ENCODE measurements around the gene POLE. TPM values are rescaled to one million over a fixed set of nuclear protein-coding genes. Genes with fewer than 3 reads are reported as not detected.
A peak's percentile ranks its signal among the peaks of the same experiment; 100 is the strongest.

Gene POLE
- total and polyA plus RNA-seq, 10 of the 15 experiments (the other 5 are each of a cell fraction or from before 2014, with no cell fraction given), result 2.3 to 103 (median 37.1) TPM

GRCh38 chr12:132620899-132621656 lies 66.1 kb downstream of the POLE start:
- no peak for DNase-seq (ENCODE audit: low read depth, low spot score)
- SMC1A ChIA-PET (ENCODE audit: uncharacterized antibody, unreplicated experiment), result no interaction called here
- in situ Hi-C loops (cut with MboI) (no loop called here), intact Hi-C loops (cut with micrococcal nuclease; ENCODE audit: unreplicated experiment) (no loop called here)
- POLR2A ChIA-PET, result no interaction called here
- no TSS peak for BruUV-seq (replicated peaks)
- peaks cover 5% of the 10 kb centered on the region for H3K9me3 ChIP-seq (replicated peaks; ENCODE audit: control insufficient read depth, insufficient read depth, low read length)
- no peak overlapping the region for H3K4me3 ChIP-seq
- WGBS (ENCODE audit: insufficient coverage, insufficient replicate concordance, low lambda C conversion rate, missing lambda C conversion rate), result 76% methylated on average over 28 of the region's 28 CpGs
- H3K27me3 ChIP-seq (replicated peaks in 1 of 2; ENCODE audit: control insufficient read depth in 2 of 2, insufficient read depth in 2 of 2, low read length in 1 of 2), result no peaks in the 10 kb centered on the region
- TF ChIP-seq CREB1 (IDR thresholded peaks at IDR 0.05; ENCODE audit: low read depth) (0 out of 2 replicates have a peak, but pooled peaks have one; percentile 17), POLR2A (IDR thresholded peaks at IDR 0.05; ENCODE audit: low read depth, low read length) (peak; percentile 62), BCL3 (IDR thresholded peaks at IDR 0.05; ENCODE audit: borderline replicate concordance, insufficient read depth, low read depth, low read length, poor library complexity, severe bottlenecking) (peak; percentile 24), NR2C1 (IDR thresholded peaks at IDR 0.05) (no peak), JUND (IDR thresholded peaks at IDR 0.05; ENCODE audit: low read depth, low read length) (no peak), NFIC (IDR thresholded peaks at IDR 0.05; ENCODE audit: low read depth, low read length) (no peak)
- no peak for FAIRE-seq
- H3K27ac ChIP-seq (ENCODE audit: control insufficient read depth, insufficient read depth), result no peak overlapping the region
- no peak overlapping the region for H2AFZ ChIP-seq (ENCODE audit: control insufficient read depth, low read depth, low read length)
- H3K9ac ChIP-seq (ENCODE audit: control insufficient read depth, insufficient read depth, low read length), result no peak overlapping the region
- H3K4me2 ChIP-seq (ENCODE audit: control insufficient read depth, insufficient read depth), result no peak overlapping the region
- no peak for ATAC-seq
- no peaks in the 10 kb centered on the region for H3K4me1 ChIP-seq (ENCODE audit: control insufficient read depth, insufficient read depth, low read length)
- no peaks in the 10 kb centered on the region for H3K79me2 ChIP-seq (ENCODE audit: control insufficient read depth, insufficient read depth, low read length)
- RAD21 ChIA-PET (ENCODE audit: unreplicated experiment), result no interaction called here
- CTCF ChIA-PET, result no interaction called here
- peaks cover 0 to 19% of the 10 kb centered on the region in 2 experiments; a peak in 3 of 4 replicates for H3K36me3 ChIP-seq (ENCODE audit: control insufficient read depth in 2 of 2, insufficient read depth in 2 of 2, low read length in 1 of 2)
- H4K20me1 ChIP-seq (ENCODE audit: control insufficient read depth, insufficient read depth), result no peaks in the 10 kb centered on the region

Measured in GM12878 (cell line).